ENCODE measurements around the gene PLD5.
A peak's percentile ranks its signal among the peaks of the same experiment; 100 is the strongest.

The PLD5 gene

GRCh38 chr1:242524571-242525359 lies at the start of gene PLD5:
TSS of gene PLD5 (minus strand) at chr1:242524697.
- DNase-seq, result peak; percentile 73

GRCh38 chr1:242569867-242570266 lies 45.4 kb upstream of the PLD5 start:
- DNase-seq, result no peak

- DNase-seq, result no peak
Measured at GRCh38 chr1:242568666-242569065, 44.2 kb upstream of the PLD5 start.

- no peak for DNase-seq
Measured at GRCh38 chr1:242567596-242567995, 43.1 kb upstream of the PLD5 start.

GRCh38 chr1:242556759-242557158 lies 32.3 kb upstream of the PLD5 start:
- DNase-seq, result no peak

- DNase-seq, result no peak
Measured at GRCh38 chr1:242556276-242556675, 31.8 kb upstream of the PLD5 start.

GRCh38 chr1:242554577-242554976 lies 30.1 kb upstream of the PLD5 start:
- no peak for DNase-seq

- no peak for DNase-seq
Measured at GRCh38 chr1:242546849-242547729, 22.6 kb upstream of the PLD5 start.

- DNase-seq, result no peak
Measured at GRCh38 chr1:242546441-242546840, 21.9 kb upstream of the PLD5 start.

GRCh38 chr1:242544071-242544470 lies 19.6 kb upstream of the PLD5 start:
- DNase-seq, result no peak

GRCh38 chr1:242542271-242542670 lies 17.8 kb upstream of the PLD5 start:
- no peak for DNase-seq

GRCh38 chr1:242535986-242536385 lies 11.5 kb upstream of the PLD5 start:
- no peak for DNase-seq

- no peak for DNase-seq
Measured at GRCh38 chr1:242534753-242535152, 10.3 kb upstream of the PLD5 start.

- no peak for DNase-seq
Measured at GRCh38 chr1:242530761-242531160, 6.3 kb upstream of the PLD5 start.

- no peak for DNase-seq
Measured at GRCh38 chr1:242525769-242526168, 1.3 kb upstream of the PLD5 start.

GRCh38 chr1:242525360-242525722 lies 844 bp upstream of the PLD5 start:
- DNase-seq, result peak; percentile 33

- peak; percentile 77 for DNase-seq
Measured at GRCh38 chr1:242523719-242524570, 552 bp downstream of the PLD5 start.

- DNase-seq, result no peak
Measured at GRCh38 chr1:242522996-242523718, 1.3 kb downstream of the PLD5 start.

GRCh38 chr1:242522304-242522945 lies 2.1 kb downstream of the PLD5 start:
- no peak for DNase-seq

- DNase-seq, result no peak
Measured at GRCh38 chr1:242515555-242515954, 8.9 kb downstream of the PLD5 start.

GRCh38 chr1:242506724-242507123 lies 17.8 kb downstream of the PLD5 start:
- no peak for DNase-seq

- DNase-seq, result no peak
Measured at GRCh38 chr1:242489545-242489944, 35.0 kb downstream of the PLD5 start.

Measured in NCI-H345 (cell line).